A549 (cell line): ENCODE results near the gene PRDM5. TPM values are rescaled to one million over a fixed set of nuclear protein-coding genes. Genes with fewer than 3 reads are reported as not detected.

Experiments used
- ATAC-seq, 2 experiments: fragments of 200-7000 bp in 1 of 2; fragments of >200 bp in 1 of 2; cut with Nextera tagmentation in 1 of 2; cut with Tn5 transposase in 1 of 2; 3 replicates each; pipeline versions ENCODE4 v1.8.0 to v1.9.1; 2018 to 2020; ENCODE audit warnings: mild to moderate bottlenecking in 1 of 2, moderate library complexity in 1 of 2
- CTCF ChIA-PET: fragments of 300-600 bp; sonication (Branson Sonifier 250); formaldehyde crosslinking; extraction: SDS; loops from one replicate; lab custom pipeline; 2021; ENCODE audit warnings: antibody characterized with exemption, inconsistent platforms; lab: Yijun Ruan, JAX
- POLR2A ChIA-PET: fragments of 350-600 bp; formaldehyde crosslinking; extraction: SDS; loops from one replicate; lab custom pipeline; 2021; ENCODE audit warnings: antibody characterized with exemption, inconsistent platforms; lab: Yijun Ruan, JAX
- DNase-seq, 2 experiments: peaks; one replicate each; pipeline versions ENCODE4 v3.0.0 to v3.0.0-alpha.2; 2011 to 2016; ENCODE audit warnings: low read depth in 1 of 2, low spot score in 1 of 2
- FAIRE-seq: peaks from 2 replicates; lab custom pipeline; 2011; peaks lifted over from hg19 to GRCh38; lab: Jason Lieb, UNC
- H3K27ac ChIP-seq, 2 experiments: fragments of >200 bp; sonication (Bioruptor Twin); formaldehyde crosslinking; 3 replicates each; pipeline ENCODE4 v1.5.1; 2016 to 2017
- H3K4me1 ChIP-seq: fragments of >200 bp; sonication (Bioruptor Twin); formaldehyde crosslinking; 3 replicates; pipeline ENCODE4 v1.6.1; 2016
- H3K4me2 ChIP-seq: fragments of >200 bp; sonication (Bioruptor Twin); formaldehyde crosslinking; 3 replicates; pipeline ENCODE4 v1.6.1; 2016
- H3K4me3 ChIP-seq: fragments of >200 bp; sonication (Bioruptor Twin); formaldehyde crosslinking; 3 replicates; pipeline ENCODE4 v1.5.1; 2016
- H3K9me3 ChIP-seq: fragments of >200 bp; sonication (Bioruptor Twin); formaldehyde crosslinking; 3 replicates; pipeline ENCODE4 v1.6.1; 2016
- EP300 ChIP-seq, 2 experiments: fragments of >200 bp; sonication (Bioruptor Twin); formaldehyde crosslinking; IDR thresholded peaks; 2 replicates in 1 of 2; 3 replicates in 1 of 2; pipeline ENCODE4 v1.6.1; 2016 to 2017
- ESRRA ChIP-seq: fragments of 150-350 bp; IDR thresholded peaks from 2 replicates; pipeline ENCODE4 v1.6.1; 2014; ENCODE audit warnings: mild to moderate bottlenecking, low read length, borderline replicate concordance
- FOSB ChIP-seq: fragments of 250-450 bp; sonication (Bioruptor Pico); IDR thresholded peaks from 2 replicates; pipeline ENCODE4 v1.5.0; 2020; ENCODE audit warnings: mild to moderate bottlenecking, moderate library complexity
- HDAC2 ChIP-seq: fragments of 200-600 bp; sonication (generic); IDR thresholded peaks from 2 replicates; pipeline ENCODE4 v1.6.1; 2016
- KDM1A ChIP-seq: fragments of 200-600 bp; sonication (generic); IDR thresholded peaks from 2 replicates; pipeline ENCODE4 v1.6.1; 2016; ENCODE audit warnings: low read depth, mild to moderate bottlenecking
- MAFK ChIP-seq: fragments of 450-650 bp; IDR thresholded peaks from 2 replicates; pipeline ENCODE4 v1.6.1; 2014; ENCODE audit not compliant: partially characterized antibody
- MAZ ChIP-seq: fragments of 150-350 bp; IDR thresholded peaks from 2 replicates; pipeline ENCODE4 v1.6.1; 2014; ENCODE audit warnings: antibody characterized with exemption, low read depth, low read length, borderline replicate concordance
- POLR2A ChIP-seq: IDR thresholded peaks from 2 replicates; pipeline ENCODE4 v1.6.1; 2012; ENCODE audit warnings: mild to moderate bottlenecking, low read length
- RAD21 ChIP-seq, 2 experiments: fragments of >200 bp in 1 of 2; sonication (Bioruptor Twin) in 1 of 2; formaldehyde crosslinking in 1 of 2; IDR thresholded peaks in 1 of 2; conservative IDR thresholded peaks in 1 of 2; 2 replicates in 1 of 2; 3 replicates in 1 of 2; pipeline ENCODE4 v1.6.1; 2012 to 2018; ENCODE audit warnings: inconsistent platforms in 1 of 2
- RFX5 ChIP-seq: fragments of 450-650 bp; IDR thresholded peaks from 2 replicates; pipeline ENCODE4 v1.7.1; 2014; ENCODE audit warnings: antibody characterized with exemption, mild to moderate bottlenecking, moderate library complexity
- RNF2 ChIP-seq: fragments of 200-600 bp; sonication (generic); IDR thresholded peaks from 2 replicates; pipeline ENCODE4 v1.6.1; 2016; ENCODE audit warnings: low read depth, mild to moderate bottlenecking, antibody characterized with exemption, moderate library complexity, borderline replicate concordance
- SMC3 ChIP-seq: fragments of >200 bp; sonication (Bioruptor Twin); formaldehyde crosslinking; IDR thresholded peaks from 3 replicates; pipeline ENCODE4 v1.6.1; 2018; ENCODE audit warnings: inconsistent platforms
- SREBF2 ChIP-seq: fragments of 450-650 bp; IDR thresholded peaks from 2 replicates; pipeline ENCODE4 v1.6.1; 2014; ENCODE audit warnings: mild to moderate bottlenecking, moderate library complexity
- WGBS: methylation state at CpG from one replicate; pipeline ENCODE4 v1.1.6; 2017; ENCODE audit errors: missing lambda C conversion rate; 5-methylcytosine and 5-hydroxymethylcytosine counted together
- polyA plus RNA-seq, 4 experiments: library from polyadenylated mRNA; depleted of rRNA in 3 of 4; stranded (reverse); fragments of >200 nt; fragmentation: RNase III in 1 of 4; extraction: RNeasy Plus Mini Kit Qiagen cat#74134 plus additional on column Dnase treatment in 1 of 4; gene quantifications; 2 replicates in 3 of 4; 3 replicates in 1 of 4; pipeline ENCODE4 v1.2.3, GENCODE V29; 2011 to 2017
- TF ChIP-seq, protein P1 (sequence below): IDR thresholded peaks from 2 replicates; pipeline ENCODE4 v1.6.1; 2012
- TF ChIP-seq, protein P2 (sequence below): fragments of >200 bp; sonication (Bioruptor Twin); formaldehyde crosslinking; IDR thresholded peaks from 2 replicates; pipeline ENCODE4 v1.6.1; 2016
- TF ChIP-seq, protein P3 (sequence below): fragments of 200-600 bp; sonication (generic); IDR thresholded peaks from 2 replicates; pipeline ENCODE4 v1.6.1; 2016; ENCODE audit warnings: antibody characterized with exemption, mild to moderate bottlenecking, moderate library complexity
- TF ChIP-seq, protein P4 (sequence below): IDR thresholded peaks from 2 replicates; pipeline ENCODE4 v1.6.1; 2012; ENCODE audit warnings: low read depth, borderline replicate concordance

The PRDM5 gene
- polyA plus RNA-seq, 2 of the 4 experiments (the other 2 are of a cell fraction): 6.5 to 12.9 TPM

- TF ChIP-seq, protein P1, sequence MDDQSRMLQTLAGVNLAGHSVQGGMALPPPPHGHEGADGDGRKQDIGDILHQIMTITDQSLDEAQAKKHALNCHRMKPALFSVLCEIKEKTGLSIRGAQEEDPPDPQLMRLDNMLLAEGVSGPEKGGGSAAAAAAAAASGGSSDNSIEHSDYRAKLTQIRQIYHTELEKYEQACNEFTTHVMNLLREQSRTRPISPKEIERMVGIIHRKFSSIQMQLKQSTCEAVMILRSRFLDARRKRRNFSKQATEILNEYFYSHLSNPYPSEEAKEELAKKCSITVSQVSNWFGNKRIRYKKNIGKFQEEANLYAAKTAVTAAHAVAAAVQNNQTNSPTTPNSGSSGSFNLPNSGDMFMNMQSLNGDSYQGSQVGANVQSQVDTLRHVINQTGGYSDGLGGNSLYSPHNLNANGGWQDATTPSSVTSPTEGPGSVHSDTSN: no peak
These were observed 5.6 kb downstream of the PRDM5 start (continued) for GRCh38 chr4:120916937-120917336.

DNA sequence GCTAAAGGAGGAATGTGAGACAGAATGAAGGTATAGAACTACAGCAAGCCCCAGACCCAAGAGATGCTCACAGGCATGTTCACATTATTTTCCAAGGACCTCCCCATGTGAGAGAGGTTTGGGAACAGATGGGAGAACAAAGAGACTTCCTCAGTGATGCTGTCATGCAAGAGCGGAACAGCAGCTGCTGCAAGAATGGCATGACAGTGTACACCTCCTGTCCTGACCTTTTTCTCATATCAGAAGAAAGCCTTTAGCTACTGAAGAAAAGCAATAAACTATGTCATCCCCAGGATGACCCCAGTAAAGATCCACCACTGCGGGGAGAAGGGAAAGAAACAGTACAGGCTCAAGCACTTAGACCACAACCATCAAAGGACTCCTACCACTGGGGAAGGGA is 7.2 kb downstream of the PRDM5 start:
- 95% methylated on average over 2 of the region's 2 CpGs for WGBS
- Histone ChIP-seq H3K9me3 (no peaks in the 10 kb centered on the region), H3K27ac (no peak overlapping the region), H3K4me1 (no peaks in the 10 kb centered on the region; the same call in 2 of the 3 replicates), H3K4me2 (no peak overlapping the region), H3K4me3 (no peak overlapping the region)
- ChIA-PET POLR2A (no interaction called here), CTCF (no interaction called here)
- TF ChIP-seq, protein P2, sequence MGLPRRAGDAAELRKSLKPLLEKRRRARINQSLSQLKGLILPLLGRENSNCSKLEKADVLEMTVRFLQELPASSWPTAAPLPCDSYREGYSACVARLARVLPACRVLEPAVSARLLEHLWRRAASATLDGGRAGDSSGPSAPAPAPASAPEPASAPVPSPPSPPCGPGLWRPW: no peak
- TF ChIP-seq, protein P3, sequence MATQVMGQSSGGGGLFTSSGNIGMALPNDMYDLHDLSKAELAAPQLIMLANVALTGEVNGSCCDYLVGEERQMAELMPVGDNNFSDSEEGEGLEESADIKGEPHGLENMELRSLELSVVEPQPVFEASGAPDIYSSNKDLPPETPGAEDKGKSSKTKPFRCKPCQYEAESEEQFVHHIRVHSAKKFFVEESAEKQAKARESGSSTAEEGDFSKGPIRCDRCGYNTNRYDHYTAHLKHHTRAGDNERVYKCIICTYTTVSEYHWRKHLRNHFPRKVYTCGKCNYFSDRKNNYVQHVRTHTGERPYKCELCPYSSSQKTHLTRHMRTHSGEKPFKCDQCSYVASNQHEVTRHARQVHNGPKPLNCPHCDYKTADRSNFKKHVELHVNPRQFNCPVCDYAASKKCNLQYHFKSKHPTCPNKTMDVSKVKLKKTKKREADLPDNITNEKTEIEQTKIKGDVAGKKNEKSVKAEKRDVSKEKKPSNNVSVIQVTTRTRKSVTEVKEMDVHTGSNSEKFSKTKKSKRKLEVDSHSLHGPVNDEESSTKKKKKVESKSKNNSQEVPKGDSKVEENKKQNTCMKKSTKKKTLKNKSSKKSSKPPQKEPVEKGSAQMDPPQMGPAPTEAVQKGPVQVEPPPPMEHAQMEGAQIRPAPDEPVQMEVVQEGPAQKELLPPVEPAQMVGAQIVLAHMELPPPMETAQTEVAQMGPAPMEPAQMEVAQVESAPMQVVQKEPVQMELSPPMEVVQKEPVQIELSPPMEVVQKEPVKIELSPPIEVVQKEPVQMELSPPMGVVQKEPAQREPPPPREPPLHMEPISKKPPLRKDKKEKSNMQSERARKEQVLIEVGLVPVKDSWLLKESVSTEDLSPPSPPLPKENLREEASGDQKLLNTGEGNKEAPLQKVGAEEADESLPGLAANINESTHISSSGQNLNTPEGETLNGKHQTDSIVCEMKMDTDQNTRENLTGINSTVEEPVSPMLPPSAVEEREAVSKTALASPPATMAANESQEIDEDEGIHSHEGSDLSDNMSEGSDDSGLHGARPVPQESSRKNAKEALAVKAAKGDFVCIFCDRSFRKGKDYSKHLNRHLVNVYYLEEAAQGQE: no peak
- DNase-seq (no peak), FAIRE-seq (no peak), ATAC-seq (no peak)

DNA sequence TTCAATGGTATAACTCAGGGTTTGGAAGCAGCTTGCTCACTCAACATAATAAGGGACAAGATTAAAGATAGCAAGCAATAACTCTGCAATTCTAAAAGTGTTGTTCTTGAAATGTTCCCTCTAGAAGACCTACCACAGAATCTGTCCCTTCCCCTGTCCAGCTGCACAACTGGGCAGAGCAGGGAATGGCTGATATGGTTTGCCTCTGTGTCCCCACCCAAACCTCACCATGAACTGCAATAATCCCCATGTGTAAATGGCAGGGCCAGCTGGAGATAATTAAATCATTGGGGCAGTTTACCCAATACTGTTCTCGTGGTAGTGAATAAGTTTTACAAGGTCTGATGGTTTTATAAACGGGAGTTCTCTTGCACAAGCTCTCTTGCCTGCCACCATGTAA is 19.1 kb downstream of the PRDM5 start:
- TF ChIP-seq EP300 (IDR thresholded peaks at IDR 0.05) (no peak), ESRRA (no peak), RAD21 (conservative IDR thresholded peaks at IDR 0.05 in 1 of 2, IDR thresholded peaks at IDR 0.05 in 1 of 2) (no peak), MAFK (no peak), POLR2A (no peak), SMC3 (no peak), MAZ (no peak), RNF2 (no peak), KDM1A (no peak), HDAC2 (no peak)
- TF ChIP-seq, protein P4, sequence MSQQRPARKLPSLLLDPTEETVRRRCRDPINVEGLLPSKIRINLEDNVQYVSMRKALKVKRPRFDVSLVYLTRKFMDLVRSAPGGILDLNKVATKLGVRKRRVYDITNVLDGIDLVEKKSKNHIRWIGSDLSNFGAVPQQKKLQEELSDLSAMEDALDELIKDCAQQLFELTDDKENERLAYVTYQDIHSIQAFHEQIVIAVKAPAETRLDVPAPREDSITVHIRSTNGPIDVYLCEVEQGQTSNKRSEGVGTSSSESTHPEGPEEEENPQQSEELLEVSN: no peak
- no peaks in the 10 kb centered on the region for H3K9me3 ChIP-seq
- H3K4me2 ChIP-seq: no peak overlapping the region
- POLR2A ChIA-PET: no interaction called here
- ATAC-seq: no peak
- no peak for FAIRE-seq
- no peak for DNase-seq
- CTCF ChIA-PET: no interaction called here
- H3K4me1 ChIP-seq: no peaks in the 10 kb centered on the region
- no peak overlapping the region for H3K4me3 ChIP-seq
- no peak overlapping the region for H3K27ac ChIP-seq
- 93% methylated on average over 2 of the region's 2 CpGs for WGBS

- TF ChIP-seq SREBF2 (no peak), POLR2A (no peak), FOSB (CRISPR knock-in tag) (no peak), HDAC2 (no peak), SMC3 (no peak), RFX5 (no peak)
- TF ChIP-seq, all 56 proteins: peak for 0
- FAIRE-seq (no peak), ATAC-seq (no peak), DNase-seq (no peak)
- Histone ChIP-seq H3K4me1 (no peaks in the 10 kb centered on the region), H3K9me3 (no peaks in the 10 kb centered on the region), H3K4me3 (no peak overlapping the region), H3K27ac (no peak overlapping the region), H3K4me2 (no peak overlapping the region)
- ChIA-PET POLR2A (no interaction called here), CTCF (interaction anchor here (1.0 kb wide), 1 partner anchor 19 kb away, joined by 3 read pairs; no protein-coding TSS in a partner anchor)
These were observed 19.6 kb downstream of the PRDM5 start for GRCh38 chr4:120902925-120903324.
